ENCODE measurements around the gene DBF4B. TPM values are rescaled to one million over a fixed set of nuclear protein-coding genes. Genes with fewer than 3 reads are reported as not detected.

DBF4B gene
- total and polyA plus RNA-seq, 2 of the 13 experiments (the other 11 are each of a cell fraction or from before 2014, with no cell fraction given): 11.7 to 13.2 TPM

GRCh38 chr17:44776628-44777393 lies 68.3 kb downstream of the DBF4B start:
- DNase-seq (ENCODE audit: low spot score) (no peak), ATAC-seq (no peak), FAIRE-seq (no peak)
- Histone ChIP-seq H3K36me3 (replicated peaks in 1 of 2; ENCODE audit: control insufficient read depth in 1 of 2, insufficient read depth in 2 of 2, low read length in 2 of 2) (no peaks in the 10 kb centered on the region), H4K20me1 (ENCODE audit: insufficient read depth, low read length) (no peaks in the 10 kb centered on the region), H3K9ac (ENCODE audit: insufficient read depth, low read depth, low read length) (no peak overlapping the region), H3K4me1 (ENCODE audit: insufficient read depth, low read length) (peaks cover 50% of the 10 kb centered on the region), H3K4me2 (ENCODE audit: low read depth, low read length) (peak overlapping the region; percentile 97), H3K4me3 (replicated peaks in 1 of 3; ENCODE audit: insufficient read depth in 1 of 3, low read depth in 2 of 3, low read length in 3 of 3) (peak overlapping the region in 2 of 3 experiments; percentile 42 to 75; a peak in 1 of 6 replicates), H3K79me2 (ENCODE audit: insufficient read depth, low read length) (no peaks in the 10 kb centered on the region), H3K27ac (ENCODE audit: extremely low read length, insufficient read depth, low read length) (no peak overlapping the region), H2AFZ (ENCODE audit: low read length) (no peak overlapping the region), H3K9me3 (ENCODE audit: low read length) (no peaks in the 10 kb centered on the region), H3K27me3 (ENCODE audit: control insufficient read depth in 1 of 2, insufficient read depth in 2 of 2, low read length in 2 of 2) (peaks cover 8 to 50% of the 10 kb centered on the region in 2 experiments; a peak in 4 of 5 replicates)
- ChIA-PET CTCF (ENCODE audit: low intra/inter-chr PET ratio, low total read pairs) (interaction anchor here (3.1 kb wide), 1 partner anchor 102 kb away, joined by 25 read pairs; no protein-coding TSS in a partner anchor), POLR2A (interaction anchor here (0.6 kb wide), 2 partner anchors 90 to 168 kb away, joined by 3 read pairs; no protein-coding TSS in a partner anchor)
- intact Hi-C loops (cut with micrococcal nuclease; ENCODE audit: unreplicated experiment) (loop anchor here (5.0 kb wide), 1 partner anchor 245 kb away; no protein-coding TSS in a partner anchor), in situ Hi-C loops (cut with HindIII; ENCODE audit: extremely low pct_ligation_motif_present, low pct_unique_long_range_greater_than_20kb) (loop anchor here (5.0 to 25.0 kb wide), 2 partner anchors 90 to 235 kb away; no protein-coding TSS in a partner anchor)
- TF ChIP-seq MAX (IDR thresholded peaks at IDR 0.05): no peak
- TF ChIP-seq IRF9 (CRISPR knock-in tag; IDR thresholded peaks at IDR 0.05; ENCODE audit: borderline replicate concordance): 0 out of 2 replicates have a peak, but pooled peaks have one; percentile 32
- peak; percentile 13 for TF ChIP-seq HNRNPLL (IDR thresholded peaks at IDR 0.05; ENCODE audit: low read depth, low read length, poor library complexity, severe bottlenecking)
- 67% methylated on average over 19 of the region's 19 CpGs for WGBS (ENCODE audit: low lambda C conversion rate)
- no TSS peak for BruUV-seq (replicated peaks)

Measured in HepG2 (cell line).